Right lobe of liver (tissue), 6 donors: ENCODE measurements around the gene CARS1. TPM values are rescaled to one million over a fixed set of nuclear protein-coding genes. Genes with fewer than 3 reads are reported as not detected.

ENCODE experiments used
- ATAC-seq, 4 donors: fragments of 200-7000 bp; cut with Tn5 transposase; one replicate each; pipeline ENCODE4 v1.9.1; 2020; ENCODE audit warnings: mild to moderate bottlenecking in 4 of 4, moderate library complexity in 4 of 4
- DNase-seq, 3 donors: peaks; one replicate each; pipeline ENCODE4 v3.0.0-alpha.2; 2020
- H3K27ac ChIP-seq, 3 donors: fragments of 200-600 bp; one replicate each; pipeline ENCODE4 v1.8.0; 2022
- H3K27me3 ChIP-seq, 2 donors: fragments of 200-600 bp; one replicate each; pipeline ENCODE4 v1.8.0; 2022
- H3K36me3 ChIP-seq, 4 donors: fragments of 200-600 bp; sonication (generic) in 1 of 4; one replicate each; pipeline versions ENCODE4 v1.5.1 to v1.8.0; 2017 to 2022; ENCODE audit warnings: control low read depth in 1 of 4
- H3K4me1 ChIP-seq, 4 donors: fragments of 200-600 bp; sonication (generic) in 1 of 4; one replicate each; pipeline versions ENCODE4 v1.5.1 to v1.8.0; 2017 to 2022; ENCODE audit warnings: control low read depth in 1 of 4
- H3K4me3 ChIP-seq, 3 donors: fragments of 200-600 bp; one replicate each; pipeline ENCODE4 v1.8.0; 2022
- H3K9me3 ChIP-seq, 4 donors: fragments of 200-600 bp; sonication (generic) in 1 of 4; one replicate each; pipeline versions ENCODE4 v1.5.1 to v1.8.0; 2017 to 2022; ENCODE audit warnings: control low read depth in 1 of 4
- POLR2A ChIP-seq: fragments of 450-650 bp; IDR thresholded peaks from one replicate; pipeline ENCODE4 v1.6.1; 2017; ENCODE audit warnings: antibody characterized with exemption, mild to moderate bottlenecking
- WGBS: methylation state at CpG from one replicate; pipeline ENCODE4 v1.1.6; 2018; ENCODE audit warnings: low coverage, low lambda C conversion rate; ENCODE audit not compliant: insufficient coverage; ENCODE audit errors: missing lambda C conversion rate; 5-methylcytosine and 5-hydroxymethylcytosine counted together
- intact Hi-C, 2 donors: fragments of 100-400 bp; cut with DNase I; formaldehyde crosslinking; loops; one replicate each; pipeline versions ENCODE4 v1.11.2 to v1.14.1; 2022
- long read RNA-seq: library from polyadenylated mRNA; unstranded; transcript quantifications from one replicate; pipeline ENCODE4 v2.0.0, GENCODE V29; 2019
- total RNA-seq, 6 experiments: library from RNA; depleted of rRNA in 2 of 6; stranded (reverse); fragments of >200 nt in 2 of 6; fragmentation: NEBNext Ultra II Directional in 3 of 6; extraction: Animal tissue kit (Norgen Biotek cat#: 25700) in 3 of 6; gene quantifications; one replicate each; pipeline versions ENCODE4 v1.1.0 to v1.2.4, GENCODE V29; 2016 to 2023
- TF ChIP-seq, protein P1 (sequence below), 4 donors: fragments of 200-600 bp in 3 of 4; fragments of 450-650 bp in 1 of 4; IDR thresholded peaks; one replicate each; pipeline versions ENCODE4 v1.5.1 to v1.8.0; 2016 to 2022; ENCODE audit warnings: antibody characterized with exemption in 4 of 4, mild to moderate bottlenecking in 2 of 4
- donor health status: DM: no; HTN: yes; CAD: no.
- donor health status: DM: no; HTN: no; CAD: no.
- donor health status: DM: no; HTN: no; CAD: no.
- donor health status: DM: no; HTN: yes; CAD: no.
- donor health status: DM: no; HTN: yes; CAD: no.

CARS1 gene
- 10 to 100 TPM; 17.3 to 44.7 (median 22.7) TPM for total RNA-seq
- long read RNA-seq, partial matches to known transcripts, result 2 of 3 reads
- long read RNA-seq, other reads (novel, unspliced or antisense), result 1 of 3 reads

DNA sequence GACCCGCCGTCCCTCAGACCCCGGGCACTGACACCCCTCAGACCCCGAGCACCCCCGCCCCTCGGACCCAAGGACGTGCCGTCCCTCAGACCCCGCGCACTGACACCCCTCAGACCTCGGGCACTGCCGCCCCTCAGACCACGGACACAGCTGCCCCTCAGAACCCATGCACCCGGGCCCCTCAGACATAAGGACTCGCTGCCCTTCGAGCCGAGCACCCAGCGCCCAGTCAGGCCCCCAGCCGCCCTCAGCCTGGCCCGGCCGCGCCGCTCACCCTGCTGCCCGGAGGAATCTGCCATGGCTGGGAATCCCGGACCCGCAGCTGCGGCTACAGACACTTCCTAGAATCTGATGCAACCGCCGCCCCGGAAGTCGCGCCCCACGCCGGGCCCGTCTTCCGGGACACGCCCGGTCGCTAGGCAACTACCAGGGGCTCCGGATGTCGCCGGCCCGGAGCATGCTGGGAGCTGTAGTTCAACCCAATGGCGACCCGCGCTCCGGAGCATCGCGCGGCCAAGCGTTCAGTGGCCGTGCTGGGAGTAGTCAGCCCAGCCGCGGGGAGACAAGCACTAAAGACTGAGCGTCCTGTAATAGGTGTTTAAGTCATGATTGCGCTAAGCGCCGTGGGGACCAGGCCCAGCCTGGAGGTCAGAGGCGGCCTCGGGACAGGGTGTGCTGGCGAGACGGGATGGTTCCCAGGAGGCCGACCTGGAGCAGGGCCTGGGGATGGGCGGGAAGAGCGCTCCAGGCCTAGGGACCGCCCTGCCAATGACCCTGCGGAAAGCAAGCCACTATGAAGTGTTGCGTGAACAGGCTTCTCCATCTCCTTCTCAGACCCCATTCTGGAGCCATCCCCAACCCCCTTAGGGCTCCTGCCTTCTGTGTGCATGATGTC is at the start of gene CARS1:
TSS of gene CARS1 (minus strand) at position 355 of the 895 bp plus-strand sequence. CDS start at position 299, 56 bp downstream.
- ATAC-seq (peak; percentile 97 to 98 (median 98)), DNase-seq (peak; percentile 97 to 98 (median 97))
- H3K27ac ChIP-seq, result peak within 1 kb of the TSS; percentile 31 to 53 (median 51)
- peaks cover 0 to 13% (median 5%) of the 10 kb centered on the region in 4 donors for H3K4me1 ChIP-seq
- TF ChIP-seq, protein P1, sequence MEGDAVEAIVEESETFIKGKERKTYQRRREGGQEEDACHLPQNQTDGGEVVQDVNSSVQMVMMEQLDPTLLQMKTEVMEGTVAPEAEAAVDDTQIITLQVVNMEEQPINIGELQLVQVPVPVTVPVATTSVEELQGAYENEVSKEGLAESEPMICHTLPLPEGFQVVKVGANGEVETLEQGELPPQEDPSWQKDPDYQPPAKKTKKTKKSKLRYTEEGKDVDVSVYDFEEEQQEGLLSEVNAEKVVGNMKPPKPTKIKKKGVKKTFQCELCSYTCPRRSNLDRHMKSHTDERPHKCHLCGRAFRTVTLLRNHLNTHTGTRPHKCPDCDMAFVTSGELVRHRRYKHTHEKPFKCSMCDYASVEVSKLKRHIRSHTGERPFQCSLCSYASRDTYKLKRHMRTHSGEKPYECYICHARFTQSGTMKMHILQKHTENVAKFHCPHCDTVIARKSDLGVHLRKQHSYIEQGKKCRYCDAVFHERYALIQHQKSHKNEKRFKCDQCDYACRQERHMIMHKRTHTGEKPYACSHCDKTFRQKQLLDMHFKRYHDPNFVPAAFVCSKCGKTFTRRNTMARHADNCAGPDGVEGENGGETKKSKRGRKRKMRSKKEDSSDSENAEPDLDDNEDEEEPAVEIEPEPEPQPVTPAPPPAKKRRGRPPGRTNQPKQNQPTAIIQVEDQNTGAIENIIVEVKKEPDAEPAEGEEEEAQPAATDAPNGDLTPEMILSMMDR (IDR thresholded peaks at IDR 0.05), result peak in 1 of 4 donors; percentile 8
- TF ChIP-seq POLR2A, result peak; percentile 42
- intact Hi-C loops, result no loop called here
- H3K4me3 ChIP-seq, result peak within 1 kb of the TSS; percentile 66 to 88 (median 83)
- no peaks in the 10 kb centered on the region for H3K9me3 ChIP-seq
- H3K27me3 ChIP-seq, result no peaks in the 10 kb centered on the region
- no peaks in the 10 kb centered on the region for H3K36me3 ChIP-seq
- no CpG with 5 or more reads among the region's 68 CpGs for WGBS

GRCh38 chr11:3105791-3106735 is 48.8 kb upstream of the CARS1 start:
- H3K36me3 ChIP-seq, result no peaks in the 10 kb centered on the region
- 59% methylated on average over 7 of the region's 41 CpGs for WGBS
- H3K27me3 ChIP-seq, result no peaks in the 10 kb centered on the region
- no peak for TF ChIP-seq POLR2A
- TF ChIP-seq, protein P1 (IDR thresholded peaks at IDR 0.05), result no peak
- DNase-seq (no peak), ATAC-seq (no peak)
- intact Hi-C loops, result loop anchor here in 1 of 2 donors (10.0 kb wide), 1 partner anchor 119 kb away; no protein-coding TSS in a partner anchor
- H3K9me3 ChIP-seq, result no peaks in the 10 kb centered on the region
- no peak overlapping the region for H3K4me3 ChIP-seq
- H3K4me1 ChIP-seq, result no peaks in the 10 kb centered on the region
- H3K27ac ChIP-seq, result no peak overlapping the region

- ATAC-seq (no peak), DNase-seq (no peak)
- no peaks in the 10 kb centered on the region for H3K36me3 ChIP-seq
- intact Hi-C loops, result loop anchor here in 1 of 2 donors (10.0 kb wide), 1 partner anchor 120 kb away; no protein-coding TSS in a partner anchor
- no peaks in the 10 kb centered on the region for H3K4me1 ChIP-seq
- TF ChIP-seq, protein P1 (IDR thresholded peaks at IDR 0.05), result no peak
- no peak for TF ChIP-seq POLR2A
- WGBS, result 83% methylated on average over 9 of the region's 23 CpGs
- no peak overlapping the region for H3K4me3 ChIP-seq
- H3K27me3 ChIP-seq, result no peaks in the 10 kb centered on the region
- H3K9me3 ChIP-seq, result no peaks in the 10 kb centered on the region
- H3K27ac ChIP-seq, result no peak overlapping the region
Measured at GRCh38 chr11:3104961-3105790, 48.0 kb upstream of the CARS1 start.
